Activated gamma-delta T cell treated with Interleukin-2 at 50 U/mL for 16 hours (primary cell): ENCODE results near the gene BACE1-AS.
"Not testable (repeated sequence)": the region's sequence is repeated elsewhere in the genome, so short reads cannot be mapped to it uniquely, and the experiment has no call there.

Source experiments
- DNase-seq: peaks from one replicate; pipeline ENCODE4 v3.0.0-alpha.2; 2020

Gene BACE1-AS

GRCh38 chr11:117295438-117296137 is 4.4 kb downstream of the BACE1-AS start:
- DNase-seq, result no peak

GRCh38 chr11:117296881-117297280 is 5.7 kb downstream of the BACE1-AS start:
- no peak for DNase-seq

GRCh38 chr11:117298195-117298594 is 7.0 kb downstream of the BACE1-AS start:
- no peak for DNase-seq

GRCh38 chr11:117299351-117300282 is 8.5 kb downstream of the BACE1-AS start:
- DNase-seq, result no peak

GRCh38 chr11:117300283-117300663 is 9.1 kb downstream of the BACE1-AS start:
- no peak for DNase-seq

GRCh38 chr11:117300773-117301172 is 9.6 kb downstream of the BACE1-AS start:
- no peak for DNase-seq

- DNase-seq, result no peak
Measured at GRCh38 chr11:117302228-117302627, 11.1 kb downstream of the BACE1-AS start.

GRCh38 chr11:117303101-117303500 is 12.0 kb downstream of the BACE1-AS start:
- DNase-seq, result no peak

- no peak for DNase-seq
Measured at GRCh38 chr11:117303646-117304315, 12.6 kb downstream of the BACE1-AS start.

GRCh38 chr11:117305145-117305544 is 14.0 kb downstream of the BACE1-AS start:
- no peak for DNase-seq

GRCh38 chr11:117309310-117309709 is 18.2 kb downstream of the BACE1-AS start:
- DNase-seq, result no peak

- no peak for DNase-seq
Measured at GRCh38 chr11:117313091-117313490, 21.9 kb downstream of the BACE1-AS start.

GRCh38 chr11:117313828-117314768 is 23.0 kb downstream of the BACE1-AS start:
- DNase-seq, result no peak

GRCh38 chr11:117314840-117315239 is 23.7 kb downstream of the BACE1-AS start:
- no peak for DNase-seq

- peak; percentile 16 for DNase-seq
Measured at GRCh38 chr11:117315285-117316196, 24.4 kb downstream of the BACE1-AS start.

GRCh38 chr11:117316197-117316961 is 25.2 kb downstream of the BACE1-AS start, which contains the start of gene BACE1:
BACE1 (minus strand) TSS chr11:117316256; CDS start chr11:117315795, 461 bp downstream.
- no peak for DNase-seq

GRCh38 chr11:117318738-117319137 is 27.6 kb downstream of the BACE1-AS start:
- no peak for DNase-seq

GRCh38 chr11:117319214-117319840 is 28.2 kb downstream of the BACE1-AS start:
- DNase-seq, result no peak

- not testable (repeated sequence) for DNase-seq
Measured at GRCh38 chr11:117327255-117327566, 36.1 kb downstream of the BACE1-AS start.
